SK-N-MC (cell line): Measurements from ENCODE around the gene PSMG1.

Source experiments
- DNase-seq: peaks from one replicate; pipeline ENCODE4 v3.0.0-alpha.2; 2011; ENCODE audit warnings: low read depth, low spot score
- H3K27ac ChIP-seq: fragments of 200-600 bp; sonication (generic); 2 replicates; pipeline ENCODE4 v1.5.1; 2016; ENCODE audit warnings: mixed run types
- H3K36me3 ChIP-seq: fragments of 200-600 bp; sonication (generic); 2 replicates; pipeline ENCODE4 v1.6.1; 2017; ENCODE audit warnings: antibody characterized with exemption, low read length, mixed read lengths; ENCODE audit not compliant: insufficient read depth
- H3K4me3 ChIP-seq: fragments of 200-600 bp; sonication (generic); 2 replicates; pipeline ENCODE4 v1.5.1; 2016
- H3K9ac ChIP-seq: fragments of 200-600 bp; sonication (generic); 2 replicates; pipeline ENCODE4 v1.8.0; 2017; ENCODE audit warnings: mixed run types, mixed read lengths; ENCODE audit not compliant: insufficient read length
- H3K9me3 ChIP-seq: fragments of 200-600 bp; sonication (generic); 2 replicates; pipeline ENCODE4 v1.6.1; 2017; ENCODE audit warnings: low read depth, mild to moderate bottlenecking, antibody characterized with exemption, low read length, moderate library complexity, mixed read lengths
- EZH2 ChIP-seq: fragments of 200-600 bp; sonication (generic); IDR thresholded peaks from one replicate; pipeline ENCODE4 v1.6.1; 2017; ENCODE audit warnings: antibody characterized with exemption
- FOXP2 ChIP-seq: optimal IDR thresholded peaks from 2 replicates; pipeline ENCODE3; 2011; ENCODE audit warnings: mild to moderate bottlenecking, moderate library complexity; ENCODE audit not compliant: insufficient read depth; ENCODE audit errors: extremely low read length, control extremely low read depth
- POLR2AphosphoS5 ChIP-seq: IDR thresholded peaks from 2 replicates; pipeline ENCODE4 v1.6.1; 2012; ENCODE audit warnings: mild to moderate bottlenecking, low read depth, low read length, borderline replicate concordance

PSMG1 gene

GRCh38 chr21:39217356-39218081 lies 34.3 kb upstream of the PSMG1 start:
- DNase-seq, result no peak
- Histone ChIP-seq H3K36me3 (peaks cover 48% of the 10 kb centered on the region), H3K4me3 (no peak overlapping the region), H3K27ac (no peak overlapping the region), H3K9me3 (no peaks in the 10 kb centered on the region), H3K9ac (no peak overlapping the region)
- TF ChIP-seq EZH2, result no peak
- no peak for TF ChIP-seq FOXP2
- no peak for TF ChIP-seq POLR2AphosphoS5

- peaks cover 50% of the 10 kb centered on the region for H3K36me3 ChIP-seq
- H3K27ac ChIP-seq, result peak overlapping the region; percentile 28; the same call in 1 of the 2 replicates
Measured at GRCh38 chr21:39216290-39216689, 33.0 kb upstream of the PSMG1 start.

GRCh38 chr21:39215078-39215477 lies 31.8 kb upstream of the PSMG1 start:
- no peak for TF ChIP-seq EZH2
- TF ChIP-seq FOXP2, result no peak
- no peak for TF ChIP-seq POLR2AphosphoS5
- no peak overlapping the region for H3K9ac ChIP-seq
- H3K36me3 ChIP-seq, result peaks cover 61% of the 10 kb centered on the region
- H3K9me3 ChIP-seq, result no peaks in the 10 kb centered on the region
- H3K4me3 ChIP-seq, result no peak overlapping the region
- no peak overlapping the region for H3K27ac ChIP-seq
- no peak for DNase-seq

More at GRCh38 chr21:39216290-39216689, 33.0 kb upstream of the PSMG1 start:
- no peaks in the 10 kb centered on the region for H3K9me3 ChIP-seq
- DNase-seq, result no peak
- H3K4me3 ChIP-seq, result no peak overlapping the region
- TF ChIP-seq POLR2AphosphoS5 (no peak), EZH2 (no peak), FOXP2 (no peak)
- H3K9ac ChIP-seq, result no peak overlapping the region

GRCh38 chr21:39209334-39209688 lies 26.1 kb upstream of the PSMG1 start:
- DNase-seq, result no peak
- H3K9me3 ChIP-seq, result no peaks in the 10 kb centered on the region
- H3K27ac ChIP-seq, result peak overlapping the region; percentile 12; the same call in 1 of the 2 replicates
- H3K36me3 ChIP-seq, result peaks cover 77% of the 10 kb centered on the region
- H3K9ac ChIP-seq, result no peak overlapping the region
- no peak overlapping the region for H3K4me3 ChIP-seq
- no peak for TF ChIP-seq POLR2AphosphoS5
- no peak for TF ChIP-seq FOXP2
- no peak for TF ChIP-seq EZH2

GRCh38 chr21:39208624-39209333 lies 25.5 kb upstream of the PSMG1 start:
- H3K9me3 ChIP-seq, result no peaks in the 10 kb centered on the region
- peak overlapping the region; percentile 12; the same call in 1 of the 2 replicates for H3K27ac ChIP-seq
- DNase-seq, result no peak
- no peak overlapping the region for H3K4me3 ChIP-seq
- H3K9ac ChIP-seq, result no peak overlapping the region
- peaks cover 75% of the 10 kb centered on the region for H3K36me3 ChIP-seq
- no peak for TF ChIP-seq FOXP2
- no peak for TF ChIP-seq EZH2
- TF ChIP-seq POLR2AphosphoS5, result no peak

GRCh38 chr21:39204134-39204533 lies 20.9 kb upstream of the PSMG1 start:
- peaks cover 73% of the 10 kb centered on the region for H3K36me3 ChIP-seq
- no peak overlapping the region for H3K27ac ChIP-seq
- TF ChIP-seq FOXP2 (no peak), POLR2AphosphoS5 (no peak), EZH2 (no peak)
- H3K9me3 ChIP-seq, result no peaks in the 10 kb centered on the region
- DNase-seq, result no peak
- H3K9ac ChIP-seq, result no peak overlapping the region
- no peak overlapping the region for H3K4me3 ChIP-seq

- Histone ChIP-seq H3K4me3 (no peak overlapping the region), H3K36me3 (peaks cover 78% of the 10 kb centered on the region), H3K27ac (no peak overlapping the region), H3K9ac (no peak overlapping the region), H3K9me3 (no peaks in the 10 kb centered on the region)
- TF ChIP-seq FOXP2, result no peak
- TF ChIP-seq POLR2AphosphoS5, result no peak
- no peak for TF ChIP-seq EZH2
- no peak for DNase-seq
Measured at GRCh38 chr21:39198800-39199199, 15.5 kb upstream of the PSMG1 start.

GRCh38 chr21:39197448-39198233 lies 14.4 kb upstream of the PSMG1 start:
- Histone ChIP-seq H3K9ac (no peak overlapping the region), H3K9me3 (no peaks in the 10 kb centered on the region), H3K27ac (no peak overlapping the region), H3K4me3 (no peak overlapping the region), H3K36me3 (peaks cover 70% of the 10 kb centered on the region)
- TF ChIP-seq EZH2, result no peak
- no peak for TF ChIP-seq FOXP2
- no peak for TF ChIP-seq POLR2AphosphoS5
- no peak for DNase-seq
